Activated CD8-positive, alpha-beta memory T cell treated with anti-CD3 and anti-CD28 coated beads, Interleukin-2, amount 10 ng/mL, durations not matched to agents 7 days and 5 days (primary cell): ENCODE results near the gene RABEPK. TPM values are rescaled to one million over a fixed set of nuclear protein-coding genes. Genes with fewer than 3 reads are reported as not detected.

Experiments
- ATAC-seq: fragments of 150-1000 bp; cut with Tn5 transposase; one replicate; pipeline ENCODE4 v1.10.0; 2021; ENCODE audit warnings: moderate library complexity
- CTCF ChIA-PET: fragments of 350-600 bp; sonication (Branson Sonifier 250); formaldehyde crosslinking; loops from one replicate; lab custom pipeline; 2021; ENCODE audit warnings: antibody characterized with exemption; lab: Charles Lee
- DNase-seq: peaks from one replicate; pipeline ENCODE4 v3.0.0-alpha.2; 2020
- H3K27ac Mint-ChIP-seq: one replicate; pipeline ENCODE4 v1.8.0; 2021; ENCODE audit warnings: mild to moderate bottlenecking, mixed read lengths
- H3K27me3 Mint-ChIP-seq: one replicate; pipeline ENCODE4 v1.8.0; 2021; ENCODE audit warnings: mixed read lengths
- H3K36me3 Mint-ChIP-seq: one replicate; pipeline ENCODE4 v1.8.0; 2021; ENCODE audit warnings: mild to moderate bottlenecking, mixed read lengths
- H3K4me1 Mint-ChIP-seq: one replicate; pipeline ENCODE4 v1.8.0; 2021; ENCODE audit warnings: mixed read lengths
- H3K4me3 Mint-ChIP-seq: one replicate; pipeline ENCODE4 v1.8.0; 2021; ENCODE audit warnings: mild to moderate bottlenecking, moderate library complexity, mixed read lengths
- H3K9me3 Mint-ChIP-seq: one replicate; pipeline ENCODE4 v1.8.0; 2022; ENCODE audit warnings: low read depth, mixed read lengths
- total RNA-seq, 2 experiments: library from RNA; stranded (reverse); gene quantifications; one replicate each; pipeline ENCODE4 v1.2.3, GENCODE V29; 2021

The RABEPK gene
- total RNA-seq, 2 experiments from 2014 or later = 14.3 to 16.9 TPM

DNA sequence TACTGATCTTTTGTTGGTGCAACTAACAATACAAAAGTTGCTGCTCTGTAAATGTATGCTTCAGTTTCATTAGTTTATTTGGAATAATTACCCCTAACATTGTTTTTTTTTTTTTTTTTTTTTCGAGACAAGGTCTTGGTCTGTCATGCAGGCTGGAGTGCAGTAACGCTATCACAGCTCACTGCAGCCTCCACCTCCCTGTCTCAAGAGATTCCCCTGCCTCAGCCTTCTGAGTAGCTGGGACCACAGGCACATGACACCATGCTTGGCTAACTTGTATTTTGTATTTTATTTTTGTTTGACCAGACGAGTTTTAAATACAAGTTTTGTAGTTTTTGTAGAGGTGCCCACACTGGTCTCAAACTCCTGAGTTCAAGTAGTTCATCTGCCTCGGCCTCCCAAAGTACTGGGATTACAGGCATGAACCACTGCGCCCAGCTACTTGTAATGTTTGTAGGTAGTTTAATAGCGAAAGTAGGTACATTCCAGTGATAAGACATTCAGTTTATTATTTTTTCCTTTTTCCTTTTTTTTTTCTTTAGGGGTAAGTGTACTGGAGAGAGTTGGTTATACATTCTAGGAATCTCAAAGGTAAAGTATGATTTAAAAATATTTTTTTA lies 68.2 kb downstream of the RABEPK start:
- H3K27me3 Mint-ChIP-seq = no peaks in the 10 kb centered on the region
- ATAC-seq (no peak), DNase-seq (no peak)
- H3K36me3 Mint-ChIP-seq = peaks cover 21% of the 10 kb centered on the region
- H3K4me1 Mint-ChIP-seq = peaks cover 25% of the 10 kb centered on the region
- H3K4me3 Mint-ChIP-seq = no peak overlapping the region
- no peaks in the 10 kb centered on the region for H3K9me3 Mint-ChIP-seq
- no peak overlapping the region for H3K27ac Mint-ChIP-seq
- CTCF ChIA-PET = interaction anchor here (1.4 to 1.7 kb wide), 2 partner anchors 27 to 139 kb away, joined by 3 to 5 read pairs; partner anchors contain the start of gene HSPA5

DNA sequence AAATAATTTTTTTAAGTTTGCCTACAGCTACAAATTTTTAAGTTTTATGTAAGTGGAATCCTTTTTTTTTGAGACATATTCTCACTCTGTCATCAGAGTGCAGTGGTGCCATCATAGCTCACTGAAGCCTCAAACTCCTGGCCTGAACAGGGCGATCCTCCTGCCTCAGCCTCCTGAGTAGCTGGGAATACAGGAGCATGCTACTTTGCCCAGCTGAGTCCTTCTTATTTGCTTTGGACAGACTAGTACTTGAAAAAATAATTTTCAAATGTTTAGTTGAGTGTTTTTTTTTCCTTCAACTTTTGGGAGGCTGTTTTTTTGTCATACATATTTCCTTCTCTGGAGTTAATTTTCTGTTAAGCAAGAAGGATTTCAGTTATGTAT lies 68.7 kb downstream of the RABEPK start:
- CTCF ChIA-PET = interaction anchor here (1.4 to 1.7 kb wide), 2 partner anchors 27 to 138 kb away, joined by 3 to 5 read pairs; partner anchors contain the start of gene HSPA5
- DNase-seq (no peak), ATAC-seq (no peak)
- Mint-ChIP-seq H3K4me1 (peaks cover 20% of the 10 kb centered on the region), H3K9me3 (no peaks in the 10 kb centered on the region), H3K27ac (no peak overlapping the region), H3K4me3 (no peak overlapping the region), H3K27me3 (no peaks in the 10 kb centered on the region), H3K36me3 (peaks cover 21% of the 10 kb centered on the region)

DNA sequence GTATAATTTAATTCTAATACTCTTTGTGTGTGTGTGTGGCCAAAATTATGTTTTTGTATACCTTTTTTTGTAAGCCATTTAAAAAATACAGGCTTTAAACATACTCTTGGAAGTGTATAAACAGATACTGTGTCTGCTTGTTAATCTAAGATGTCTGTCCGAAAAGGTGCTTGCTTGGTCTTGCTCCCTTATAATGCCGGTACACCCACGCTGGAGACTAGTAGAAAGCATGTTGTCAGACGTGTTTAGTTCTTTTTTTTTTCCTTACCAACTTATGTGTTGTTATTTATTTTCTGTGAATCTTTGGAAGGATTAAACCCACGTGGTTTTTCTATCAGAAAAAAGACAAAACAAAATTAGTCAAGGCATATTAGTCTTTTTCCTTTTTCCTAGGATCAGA lies 70.7 kb downstream of the RABEPK start:
- Mint-ChIP-seq H3K9me3 (no peaks in the 10 kb centered on the region), H3K36me3 (peaks cover 13% of the 10 kb centered on the region), H3K27ac (no peak overlapping the region), H3K27me3 (no peaks in the 10 kb centered on the region), H3K4me1 (peaks cover 5% of the 10 kb centered on the region), H3K4me3 (no peak overlapping the region)
- ATAC-seq (no peak), DNase-seq (no peak)
- CTCF ChIA-PET = no interaction called here

DNA sequence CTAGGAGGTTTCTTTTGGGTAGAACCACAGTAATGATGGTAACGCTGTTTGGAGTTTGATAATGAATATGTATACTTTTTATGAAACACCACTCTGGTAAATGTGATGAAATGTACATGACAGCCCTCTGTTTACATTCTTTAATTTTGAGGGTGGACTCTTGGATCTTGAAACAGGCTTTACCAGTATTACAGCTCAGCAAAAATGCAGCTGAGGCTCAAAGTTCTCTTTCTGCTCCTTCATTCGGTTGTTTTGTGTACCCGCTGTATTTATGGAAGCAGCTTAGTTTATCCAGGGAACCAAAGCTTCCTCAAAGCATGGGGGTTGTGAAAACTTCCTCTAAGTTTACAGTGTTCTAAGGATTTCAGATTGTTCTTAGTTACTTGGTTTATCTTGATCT lies 72.4 kb downstream of the RABEPK start:
- ATAC-seq (no peak), DNase-seq (no peak)
- CTCF ChIA-PET = interaction anchor here (1.6 kb wide), 1 partner anchor 11 kb away, joined by 7 read pairs; the partner anchor contains the start of gene GAPVD1
- peaks cover 5% of the 10 kb centered on the region for H3K4me1 Mint-ChIP-seq
- no peaks in the 10 kb centered on the region for H3K27me3 Mint-ChIP-seq
- no peaks in the 10 kb centered on the region for H3K9me3 Mint-ChIP-seq
- H3K4me3 Mint-ChIP-seq = no peak overlapping the region
- H3K27ac Mint-ChIP-seq = no peak overlapping the region
- peaks cover 15% of the 10 kb centered on the region for H3K36me3 Mint-ChIP-seq

DNA sequence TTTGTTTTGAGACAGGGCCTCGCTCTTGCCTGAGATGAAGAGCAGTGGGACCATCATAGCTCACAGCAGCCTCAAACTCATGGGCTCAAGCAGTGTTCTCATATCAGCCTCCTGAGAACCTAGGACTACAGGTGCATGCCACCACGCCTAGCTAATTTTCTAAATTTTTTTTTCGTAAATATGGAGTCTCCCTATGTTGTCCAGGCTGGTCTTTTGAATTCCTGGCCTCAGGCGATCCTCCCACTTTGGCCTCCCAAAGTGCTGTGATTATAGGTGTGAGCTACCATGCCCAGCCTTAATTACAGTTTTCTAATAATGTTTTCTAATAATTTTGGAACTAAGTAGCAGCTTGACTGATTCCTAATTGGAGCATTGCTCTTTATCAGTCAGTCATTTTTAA lies 76.4 kb downstream of the RABEPK start:
- Mint-ChIP-seq H3K4me1 (peaks cover 2% of the 10 kb centered on the region), H3K4me3 (no peak overlapping the region), H3K27me3 (no peaks in the 10 kb centered on the region), H3K36me3 (peaks cover 10% of the 10 kb centered on the region), H3K9me3 (no peaks in the 10 kb centered on the region), H3K27ac (no peak overlapping the region)
- DNase-seq = no peak
- ATAC-seq = no peak
- CTCF ChIA-PET = interaction anchor here (0.9 kb wide), 1 partner anchor 15 kb away, joined by 3 read pairs; the partner anchor contains the start of gene GAPVD1

DNA sequence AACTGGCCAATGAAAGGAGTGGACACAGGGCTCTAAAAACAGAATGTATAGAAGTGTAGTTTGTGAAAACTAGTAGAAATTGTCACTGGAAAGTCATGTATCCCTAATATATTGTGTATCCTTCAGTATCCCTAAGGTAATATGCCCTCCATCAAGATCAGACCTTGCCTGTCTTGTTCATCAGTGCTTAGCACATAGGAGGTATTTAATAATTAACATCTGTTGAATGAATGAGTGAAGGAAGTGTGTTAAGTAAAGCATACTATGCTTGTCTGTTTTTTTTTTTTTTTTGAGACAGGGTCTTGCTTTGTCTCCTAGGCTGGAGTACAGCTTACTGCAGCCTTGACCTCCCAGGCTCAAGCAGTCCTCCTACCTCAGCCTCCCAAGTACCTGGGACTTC lies 77.1 kb downstream of the RABEPK start:
- Mint-ChIP-seq H3K27me3 (no peaks in the 10 kb centered on the region), H3K4me3 (no peak overlapping the region), H3K36me3 (peaks cover 10% of the 10 kb centered on the region), H3K9me3 (no peaks in the 10 kb centered on the region), H3K27ac (no peak overlapping the region), H3K4me1 (peaks cover 4% of the 10 kb centered on the region)
- no peak for ATAC-seq
- CTCF ChIA-PET = interaction anchor here (0.9 kb wide), 1 partner anchor 16 kb away, joined by 3 read pairs; the partner anchor contains the start of gene GAPVD1
- DNase-seq = no peak

DNA sequence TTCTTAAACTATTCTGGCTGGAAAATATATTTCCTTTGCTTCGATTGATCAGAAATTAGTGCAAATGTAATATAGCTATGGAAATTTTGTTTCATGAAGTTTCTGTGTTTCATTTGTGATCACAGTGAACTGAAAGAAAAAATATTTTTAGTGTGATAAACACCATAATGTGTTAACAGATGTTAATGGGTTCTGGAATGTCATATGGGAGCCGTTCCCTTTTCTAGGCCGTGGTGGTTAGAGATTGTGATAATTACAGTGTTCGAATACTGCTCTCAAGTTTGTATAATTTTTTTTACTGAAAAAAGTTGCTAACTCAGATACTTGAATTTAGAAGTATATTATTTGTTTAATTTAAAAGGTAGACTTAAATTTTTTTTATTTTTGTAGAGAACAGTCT lies 80.6 kb downstream of the RABEPK start:
- DNase-seq = no peak
- peaks cover 2% of the 10 kb centered on the region for H3K4me1 Mint-ChIP-seq
- H3K36me3 Mint-ChIP-seq = peaks cover 7% of the 10 kb centered on the region
- no peak for ATAC-seq
- CTCF ChIA-PET = interaction anchor here (0.7 kb wide), 1 partner anchor 1328 kb away, joined by 3 read pairs; no protein-coding TSS in a partner anchor
- H3K9me3 Mint-ChIP-seq = no peaks in the 10 kb centered on the region
- no peaks in the 10 kb centered on the region for H3K27me3 Mint-ChIP-seq
- no peak overlapping the region for H3K4me3 Mint-ChIP-seq
- H3K27ac Mint-ChIP-seq = no peak overlapping the region

Other genes with a start within 250 kb of the RABEPK start
- gene SCAI, start 57.0 kb upstream of the RABEPK start, total RNA-seq = 10 to 100 TPM in 1 of 2 experiments, 1 to 10 TPM in 1; 9.4 to 13.7 TPM
- gene PPP6C, start 10.7 kb upstream of the RABEPK start, total RNA-seq = 10 to 100 TPM; 40.8 to 50.3 TPM
- gene HSPA5, start 40.8 kb downstream of the RABEPK start, total RNA-seq = 100 to 1,000 TPM; 116 to 185 TPM
- 10 to 100 TPM; 53.4 to 54.2 TPM for gene GAPVD1, start 61.3 kb downstream of the RABEPK start, total RNA-seq